Measurements from ENCODE around the gene MALT1.

GRCh38 chr18:58777471-58777870 lies 106.2 kb downstream of the MALT1 start:
- TF ChIP-seq, protein P1, sequence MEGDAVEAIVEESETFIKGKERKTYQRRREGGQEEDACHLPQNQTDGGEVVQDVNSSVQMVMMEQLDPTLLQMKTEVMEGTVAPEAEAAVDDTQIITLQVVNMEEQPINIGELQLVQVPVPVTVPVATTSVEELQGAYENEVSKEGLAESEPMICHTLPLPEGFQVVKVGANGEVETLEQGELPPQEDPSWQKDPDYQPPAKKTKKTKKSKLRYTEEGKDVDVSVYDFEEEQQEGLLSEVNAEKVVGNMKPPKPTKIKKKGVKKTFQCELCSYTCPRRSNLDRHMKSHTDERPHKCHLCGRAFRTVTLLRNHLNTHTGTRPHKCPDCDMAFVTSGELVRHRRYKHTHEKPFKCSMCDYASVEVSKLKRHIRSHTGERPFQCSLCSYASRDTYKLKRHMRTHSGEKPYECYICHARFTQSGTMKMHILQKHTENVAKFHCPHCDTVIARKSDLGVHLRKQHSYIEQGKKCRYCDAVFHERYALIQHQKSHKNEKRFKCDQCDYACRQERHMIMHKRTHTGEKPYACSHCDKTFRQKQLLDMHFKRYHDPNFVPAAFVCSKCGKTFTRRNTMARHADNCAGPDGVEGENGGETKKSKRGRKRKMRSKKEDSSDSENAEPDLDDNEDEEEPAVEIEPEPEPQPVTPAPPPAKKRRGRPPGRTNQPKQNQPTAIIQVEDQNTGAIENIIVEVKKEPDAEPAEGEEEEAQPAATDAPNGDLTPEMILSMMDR (IDR thresholded peaks at IDR 0.05): no peak
- TF ChIP-seq POLR2A (IDR thresholded peaks at IDR 0.05): no peak
